Ecto neural progenitor cell (in vitro differentiated cells): ENCODE results near the gene NABP1.

Experiments used
- DNase-seq: peaks from one replicate; pipeline ENCODE4 v3.0.0-alpha.2; 2018; ENCODE audit warnings: low spot score

NABP1 gene

GRCh38 chr2:191680639-191681038 is 2.7 kb downstream of the NABP1 start:
- DNase-seq = no peak

DNA sequence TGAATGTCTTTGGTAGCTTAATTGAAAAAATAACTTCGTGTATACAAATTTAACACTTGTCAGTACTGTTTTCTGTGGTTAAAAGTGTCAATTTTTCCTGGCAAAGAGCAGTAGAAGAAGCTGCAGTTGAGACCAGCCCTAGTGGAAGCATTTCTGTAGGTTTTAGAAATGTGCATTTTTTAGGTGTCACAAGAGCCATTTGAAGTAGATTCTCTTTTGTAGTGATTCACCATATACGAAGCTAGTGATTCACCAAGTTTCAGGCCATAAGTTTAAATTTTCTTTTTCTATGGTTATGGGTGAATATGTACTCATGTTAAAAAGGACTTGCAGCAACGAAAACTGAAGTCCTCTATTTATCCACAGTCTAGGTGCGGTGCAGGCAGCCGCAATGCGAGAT is 4.2 kb downstream of the NABP1 start:
- no peak for DNase-seq

GRCh38 chr2:191686066-191686465 is 8.1 kb downstream of the NABP1 start:
- DNase-seq = no peak

GRCh38 chr2:191686729-191687128 is 8.8 kb downstream of the NABP1 start:
- DNase-seq = no peak

DNA sequence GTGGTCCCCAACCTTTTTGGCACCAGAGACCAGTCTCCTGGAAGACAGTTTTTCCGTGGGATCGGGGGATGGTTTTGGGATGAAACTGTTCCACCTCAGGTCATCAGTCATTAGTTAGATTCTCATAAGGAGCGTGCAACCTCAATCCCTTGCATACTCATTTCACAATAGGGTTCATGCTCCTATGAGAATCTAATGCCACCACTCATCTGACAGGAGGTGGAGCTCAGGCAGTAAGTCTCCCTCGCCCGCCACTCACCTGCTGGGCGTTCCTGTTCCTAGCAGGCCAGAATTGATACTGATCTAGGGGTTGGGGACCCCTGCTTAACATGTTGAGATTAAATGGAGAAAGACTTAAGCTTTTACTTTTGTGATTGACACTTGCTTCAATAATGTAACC is 9.9 kb downstream of the NABP1 start:
- DNase-seq = no peak

GRCh38 chr2:191688934-191689695 is 11.2 kb downstream of the NABP1 start:
- no peak for DNase-seq

DNA sequence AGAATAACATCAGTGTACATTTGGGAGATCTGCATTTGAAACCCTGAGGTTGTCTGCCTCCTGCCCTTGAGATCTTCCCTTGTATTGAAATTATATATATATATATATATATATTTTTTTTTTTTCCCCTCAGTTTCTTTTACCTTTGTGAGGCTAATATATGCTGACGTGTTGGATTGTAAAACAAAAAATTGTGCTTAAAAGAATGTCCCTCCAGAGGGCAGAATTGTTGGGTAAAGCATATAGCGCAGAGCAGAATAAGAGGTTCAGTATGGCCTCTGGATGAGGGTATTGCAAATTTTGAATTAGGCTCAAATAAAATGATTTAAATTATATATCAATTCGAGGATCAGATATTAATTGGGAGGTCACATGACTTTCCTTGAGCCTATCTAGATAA is 12.4 kb downstream of the NABP1 start:
- DNase-seq = no peak

GRCh38 chr2:191691016-191691735 is 13.2 kb downstream of the NABP1 start:
- DNase-seq = no peak

DNA sequence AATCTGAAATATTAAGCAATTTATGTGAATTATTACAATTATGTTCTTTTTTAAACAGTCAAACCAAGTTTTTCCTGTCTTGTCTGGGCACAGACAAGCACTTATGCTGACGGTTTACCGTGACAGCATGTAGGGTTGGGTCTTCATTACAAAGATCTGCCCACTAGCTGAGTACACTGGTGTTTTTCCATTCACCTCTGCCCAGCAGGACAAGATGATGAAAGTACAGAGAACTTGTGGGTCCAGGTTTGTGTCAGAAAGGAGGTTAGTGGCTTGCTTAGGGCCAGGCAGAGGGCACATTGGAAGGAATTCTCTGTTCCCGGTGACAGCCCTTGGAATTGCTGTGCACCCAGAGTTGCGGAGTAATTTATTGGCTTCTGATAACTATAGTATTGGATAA is 14.0 kb downstream of the NABP1 start:
- no peak for DNase-seq

GRCh38 chr2:191692502-191693115 is 14.7 kb downstream of the NABP1 start:
- DNase-seq = no peak

- no peak for DNase-seq
Measured at GRCh38 chr2:191693166-191693565, 15.2 kb downstream of the NABP1 start.

- no peak for DNase-seq
Measured at GRCh38 chr2:191693778-191694177, 15.8 kb downstream of the NABP1 start.

- DNase-seq = no peak
Measured at GRCh38 chr2:191696001-191696400, 18.1 kb downstream of the NABP1 start.

DNA sequence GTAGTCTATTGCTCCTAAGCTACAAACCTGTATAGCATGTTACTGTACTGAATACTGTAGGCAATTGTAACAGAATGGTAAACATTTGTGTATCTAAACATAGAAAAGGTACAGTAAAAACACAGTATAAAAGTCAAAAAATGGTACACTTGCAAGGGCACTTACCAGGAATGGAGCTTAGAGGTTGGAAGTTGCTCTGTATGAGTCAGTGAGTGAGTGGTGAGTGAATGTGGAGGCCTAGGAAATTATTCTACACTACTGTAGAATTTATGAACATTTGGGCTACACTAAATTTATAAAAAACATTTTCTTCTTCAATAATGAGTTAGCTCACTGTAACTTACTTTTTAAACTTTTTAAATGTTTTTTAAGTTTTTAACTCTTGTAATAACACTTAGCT is 19.0 kb downstream of the NABP1 start:
- DNase-seq = no peak

DNA sequence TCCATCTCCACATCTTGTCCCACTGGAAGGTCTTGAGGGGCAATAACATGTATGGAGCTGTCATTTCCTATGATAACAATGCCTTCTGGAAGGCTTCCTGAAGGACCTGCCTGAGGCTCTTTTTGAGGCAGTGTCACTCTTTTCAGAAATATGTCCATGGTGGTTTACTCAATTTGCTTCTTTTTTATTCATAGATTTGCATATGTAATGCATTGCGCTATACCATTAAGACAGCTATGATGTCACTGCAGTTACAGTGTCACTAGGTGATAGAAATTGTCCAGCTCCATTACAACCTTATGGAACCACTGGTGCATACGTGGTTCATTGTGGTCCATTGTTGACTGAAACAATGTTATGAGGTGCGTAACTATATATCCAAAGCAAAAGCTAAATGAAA is 19.9 kb downstream of the NABP1 start:
- no peak for DNase-seq

DNA sequence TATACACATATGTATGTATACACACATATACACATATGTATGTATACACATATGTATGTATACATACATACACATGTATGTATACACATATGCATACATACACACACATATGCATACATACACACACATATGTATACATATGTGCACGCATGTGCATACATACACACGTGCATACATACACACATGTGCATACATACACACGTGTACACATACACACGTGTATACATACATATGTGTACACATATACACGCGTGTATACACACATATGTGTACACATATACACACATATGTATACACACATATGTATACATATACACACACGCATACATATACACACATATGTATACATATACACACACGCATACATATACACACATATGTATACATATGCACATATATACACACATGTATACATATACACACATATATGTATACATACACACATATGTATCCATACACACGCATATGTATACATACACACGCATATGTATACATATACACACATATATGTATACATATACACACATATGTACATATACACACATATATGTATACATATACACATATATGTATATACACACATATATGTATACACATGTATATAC is 21.5 kb downstream of the NABP1 start:
- no peak for DNase-seq

DNA sequence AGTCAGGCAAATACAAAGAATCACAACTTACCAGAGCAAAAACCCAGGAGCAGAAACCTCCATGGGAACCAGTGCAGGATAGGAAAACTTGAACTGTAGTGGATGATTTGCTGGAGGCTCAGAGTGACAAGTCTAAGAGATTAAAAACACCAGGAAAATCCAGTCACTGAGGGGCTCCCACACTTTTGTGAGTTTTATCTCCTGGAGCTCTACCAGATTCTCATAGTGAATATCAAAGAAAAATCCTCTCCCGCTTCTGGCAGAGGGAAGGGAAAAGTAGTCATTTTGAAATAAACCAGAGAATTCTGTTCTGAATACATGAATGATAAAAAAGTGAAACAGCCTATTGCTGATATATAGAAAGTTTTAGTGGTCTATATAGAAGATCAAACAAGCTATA is 23.1 kb downstream of the NABP1 start:
- no peak for DNase-seq

DNA sequence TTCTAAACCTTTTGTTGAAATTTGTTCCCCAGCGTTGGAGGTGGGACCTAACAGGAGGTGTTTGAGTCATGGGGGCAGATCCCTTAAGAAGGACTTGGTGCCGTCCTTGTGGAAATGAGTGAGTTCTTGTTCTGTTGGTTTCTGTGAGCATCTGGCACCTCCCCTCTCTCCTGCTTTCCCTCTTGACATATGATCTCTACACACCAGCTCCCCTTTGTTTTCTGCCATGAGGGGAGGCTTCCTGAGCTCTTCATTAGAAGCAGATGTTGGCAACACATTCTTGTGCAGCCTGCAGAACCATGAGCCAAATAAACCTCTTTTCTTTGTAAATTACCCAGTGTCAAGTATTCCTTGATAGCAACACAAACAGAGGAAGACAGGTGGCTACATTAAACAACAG is 23.8 kb downstream of the NABP1 start:
- no peak for DNase-seq

DNA sequence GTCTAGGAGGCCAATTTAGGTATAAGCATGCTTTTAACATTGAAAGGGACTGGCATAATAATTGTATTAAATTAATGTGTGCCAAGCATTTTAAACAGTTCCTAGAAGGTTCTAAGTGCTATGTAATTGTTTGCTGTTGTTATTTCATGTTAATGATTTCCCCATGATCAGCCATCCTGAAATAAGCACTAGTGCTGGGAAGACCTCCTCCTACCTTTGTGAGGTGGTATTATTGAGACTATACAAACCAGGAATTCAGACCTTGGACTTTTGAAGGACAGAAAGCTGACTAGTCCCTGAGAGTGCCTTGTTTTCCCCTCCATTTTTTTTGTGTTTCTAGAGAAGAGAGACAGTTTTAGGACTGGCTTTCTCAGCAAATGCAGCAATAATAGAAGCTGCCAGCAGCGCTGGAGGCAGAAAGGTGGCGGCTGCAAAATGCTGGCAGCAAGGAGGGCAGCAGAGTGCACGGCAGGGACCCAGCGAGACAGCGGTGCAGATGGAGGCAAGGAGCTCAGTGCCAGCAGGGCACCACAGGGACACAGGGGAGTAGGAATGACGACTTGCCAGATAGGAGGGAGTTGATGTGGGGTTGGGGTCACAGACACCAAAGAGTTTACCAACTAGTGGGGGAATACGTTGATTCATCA is 25.3 kb downstream of the NABP1 start:
- DNase-seq = no peak

DNA sequence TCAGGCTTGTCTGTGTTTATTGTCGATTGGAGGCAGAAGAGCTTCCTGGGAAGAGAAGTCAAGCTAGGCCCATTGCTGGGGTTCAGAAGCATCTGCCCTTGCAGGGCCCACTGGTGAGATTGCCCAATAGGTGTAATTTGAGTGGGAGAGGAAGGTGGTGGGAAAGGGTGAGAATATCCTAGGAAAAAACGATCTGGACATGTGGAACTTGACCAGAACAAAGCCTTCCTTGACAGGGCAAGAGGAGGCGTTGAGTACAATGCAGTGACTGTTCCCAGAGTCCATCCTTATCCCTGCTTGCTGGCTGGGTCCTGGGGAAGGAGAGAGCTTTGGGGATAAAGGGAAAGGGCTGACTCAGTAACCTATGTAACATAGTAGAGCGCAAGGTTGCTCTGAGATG is 27.1 kb downstream of the NABP1 start:
- no peak for DNase-seq

- no peak for DNase-seq
Measured at GRCh38 chr2:191705701-191706100, 27.8 kb downstream of the NABP1 start.

DNA sequence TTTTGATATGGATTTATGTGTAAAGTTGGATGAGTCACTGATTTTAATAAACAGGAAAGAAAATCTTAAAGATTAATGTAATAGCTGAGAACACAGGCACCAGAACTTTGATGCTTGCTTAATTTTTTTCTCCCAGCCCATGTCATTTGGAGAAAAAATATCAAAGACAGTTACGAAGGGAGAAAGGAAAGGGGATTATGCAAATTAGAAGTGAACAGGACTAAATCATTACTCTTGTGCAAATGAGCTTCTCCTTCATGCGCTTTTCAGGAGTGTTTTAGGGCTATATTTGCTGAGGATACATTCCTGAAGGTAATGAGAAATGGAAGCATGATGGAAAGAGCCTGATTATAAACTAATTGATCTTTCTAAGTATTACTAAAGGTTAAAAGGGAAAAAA is 28.9 kb downstream of the NABP1 start:
- no peak for DNase-seq
